ENCODE data around the gene NPTXR. TPM values are rescaled to one million over a fixed set of nuclear protein-coding genes. Genes with fewer than 3 reads are reported as not detected.

Gene NPTXR
- total and polyA plus RNA-seq, 2 donors (not counting 3 experiments of a cell fraction or from before 2014, with no cell fraction given) = 0.37 to 0.73 TPM

DNA sequence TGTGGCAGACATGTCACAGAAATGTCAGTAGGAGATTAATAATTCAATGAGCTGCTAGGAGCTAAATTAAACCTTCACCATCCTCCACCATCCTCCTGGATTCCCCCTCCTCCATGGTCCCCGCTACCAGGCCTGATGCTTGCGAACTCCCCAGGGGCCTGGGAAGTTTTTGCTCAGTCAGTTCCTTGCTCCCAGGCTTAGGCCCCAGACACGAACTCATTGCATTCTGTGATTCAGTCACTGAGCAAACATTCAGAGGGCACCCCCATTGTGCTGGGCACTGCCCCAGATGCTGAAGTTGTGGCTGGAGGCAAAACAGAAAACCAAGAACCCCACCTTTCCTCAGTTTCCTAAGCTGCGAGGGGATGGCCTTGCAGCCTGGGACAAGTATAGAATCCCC lies 14.3 kb downstream of the NPTXR start:
- Histone ChIP-seq H3K79me2 (ENCODE audit: control insufficient read depth, insufficient read depth, low read length) (no peaks in the 10 kb centered on the region), H4K20me1 (replicated peaks; ENCODE audit: control insufficient read depth, extremely low read depth, insufficient read depth, low read length) (no peaks in the 10 kb centered on the region), H2AFZ (ENCODE audit: low read depth, low read length) (no peak overlapping the region), H3K9me1 (replicated peaks; ENCODE audit: control insufficient read depth, extremely low read depth, insufficient read depth, low read length) (no peaks in the 10 kb centered on the region), H3K9ac (replicated peaks; ENCODE audit: extremely low read depth, insufficient read depth, low read length) (no peak overlapping the region), H3K4me2 (ENCODE audit: insufficient read depth, low read length) (no peak overlapping the region), H3K9me3 (replicated peaks; ENCODE audit: control insufficient read depth, insufficient read depth, low read length) (no peaks in the 10 kb centered on the region), H3K27me3 (ENCODE audit: control insufficient read depth in 2 of 2, insufficient read depth in 2 of 2, low read length in 2 of 2) (no peaks in the 10 kb centered on the region), H3K4me1 (ENCODE audit: control insufficient read depth, extremely low read depth, insufficient read depth, low read length) (no peaks in the 10 kb centered on the region), H3K4me3 (replicated peaks in 1 of 3; ENCODE audit: insufficient read depth in 1 of 3, low read depth in 1 of 3, low read length in 3 of 3) (no peak overlapping the region), H3K27ac (ENCODE audit: insufficient read depth, low read depth, low read length) (no peak overlapping the region), H3K36me3 (ENCODE audit: control insufficient read depth in 2 of 2, extremely low read depth in 1 of 2, insufficient read depth in 2 of 2, low read length in 2 of 2) (no peaks in the 10 kb centered on the region)
- no TSS peak for BruUV-seq (replicated peaks)
- TF ChIP-seq JUN (IDR thresholded peaks at IDR 0.05; ENCODE audit: borderline replicate concordance, insufficient read depth, insufficient read length, low read depth) (no peak), GATA2 (IDR thresholded peaks at IDR 0.05; ENCODE audit: insufficient read depth, insufficient read length, low read depth, low read length) (no peak), POLR2AphosphoS5 (IDR thresholded peaks at IDR 0.05; ENCODE audit: insufficient read depth, low read depth, low read length) (no peak), POLR2A (IDR thresholded peaks at IDR 0.05; ENCODE audit: low read depth, low read length) (no peak), MYC (IDR thresholded peaks at IDR 0.05; ENCODE audit: low read depth, low read length) (no peak), FOS (IDR thresholded peaks at IDR 0.05; ENCODE audit: borderline replicate concordance, insufficient read depth, low read length) (no peak), EZH2 (IDR thresholded peaks at IDR 0.05; ENCODE audit: borderline replicate concordance, low read depth, low read length, severe bottlenecking) (no peak)
- TF ChIP-seq, protein P1, sequence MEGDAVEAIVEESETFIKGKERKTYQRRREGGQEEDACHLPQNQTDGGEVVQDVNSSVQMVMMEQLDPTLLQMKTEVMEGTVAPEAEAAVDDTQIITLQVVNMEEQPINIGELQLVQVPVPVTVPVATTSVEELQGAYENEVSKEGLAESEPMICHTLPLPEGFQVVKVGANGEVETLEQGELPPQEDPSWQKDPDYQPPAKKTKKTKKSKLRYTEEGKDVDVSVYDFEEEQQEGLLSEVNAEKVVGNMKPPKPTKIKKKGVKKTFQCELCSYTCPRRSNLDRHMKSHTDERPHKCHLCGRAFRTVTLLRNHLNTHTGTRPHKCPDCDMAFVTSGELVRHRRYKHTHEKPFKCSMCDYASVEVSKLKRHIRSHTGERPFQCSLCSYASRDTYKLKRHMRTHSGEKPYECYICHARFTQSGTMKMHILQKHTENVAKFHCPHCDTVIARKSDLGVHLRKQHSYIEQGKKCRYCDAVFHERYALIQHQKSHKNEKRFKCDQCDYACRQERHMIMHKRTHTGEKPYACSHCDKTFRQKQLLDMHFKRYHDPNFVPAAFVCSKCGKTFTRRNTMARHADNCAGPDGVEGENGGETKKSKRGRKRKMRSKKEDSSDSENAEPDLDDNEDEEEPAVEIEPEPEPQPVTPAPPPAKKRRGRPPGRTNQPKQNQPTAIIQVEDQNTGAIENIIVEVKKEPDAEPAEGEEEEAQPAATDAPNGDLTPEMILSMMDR (IDR thresholded peaks at IDR 0.05; ENCODE audit: extremely low read depth in 1 of 2, insufficient read depth in 1 of 2, low read depth in 1 of 2, low read length in 2 of 2) = no peak
- TF ChIP-seq, protein P2, sequence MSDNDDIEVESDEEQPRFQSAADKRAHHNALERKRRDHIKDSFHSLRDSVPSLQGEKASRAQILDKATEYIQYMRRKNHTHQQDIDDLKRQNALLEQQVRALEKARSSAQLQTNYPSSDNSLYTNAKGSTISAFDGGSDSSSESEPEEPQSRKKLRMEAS (IDR thresholded peaks at IDR 0.05; ENCODE audit: insufficient read depth, insufficient read length) = no peak
- FAIRE-seq = no peak
- CTCF ChIA-PET = interaction anchor here (0.5 to 2.5 kb wide), 3 partner anchors 26 to 294 kb away, joined by 3 to 16 read pairs (median 3); no protein-coding TSS in a partner anchor
- POLR2A ChIA-PET = no interaction called here
- dilution Hi-C loops (cut with MboI; ENCODE audit: extremely low pct_ligation_motif_present, low sequenced_read_pairs) = no loop called here
- intact Hi-C loops (cut with micrococcal nuclease) = no loop called here
- no peak for DNase-seq (ENCODE audit: low read depth, low spot score)
